Neuronal stem cell (in vitro differentiated cells): ENCODE results near the gene ACSL1.
"Not testable (repeated sequence)": the region's sequence is repeated elsewhere in the genome, so short reads cannot be mapped to it uniquely, and the experiment has no call there.

Experiments used
- DNase-seq: peaks from one replicate; pipeline ENCODE4 v3.0.0-alpha.2; 2013; ENCODE audit warnings: low spot score
- H2AFZ ChIP-seq: one replicate; pipeline ENCODE4 v1.6.1; 2013; ENCODE audit warnings: mild to moderate bottlenecking, low read length, inconsistent platforms
- H2AK5ac ChIP-seq: 2 replicates; pipeline ENCODE4 v1.6.1; 2013; ENCODE audit warnings: low read depth, mild to moderate bottlenecking, inconsistent platforms, low read length, moderate library complexity, mixed read lengths
- H2BK120ac ChIP-seq: 2 replicates; pipeline ENCODE4 v1.6.1; 2013; ENCODE audit warnings: low read depth, mild to moderate bottlenecking, inconsistent platforms, low read length, moderate library complexity, mixed read lengths
- H2BK12ac ChIP-seq: one replicate; pipeline ENCODE4 v1.6.1; 2013; ENCODE audit warnings: low read length, inconsistent platforms
- H2BK15ac ChIP-seq: 2 replicates; pipeline ENCODE4 v1.6.1; 2013; ENCODE audit warnings: mild to moderate bottlenecking, low read length, inconsistent platforms, mixed read lengths
- H2BK5ac ChIP-seq: one replicate; pipeline ENCODE4 v1.6.1; 2013; ENCODE audit warnings: inconsistent platforms, mild to moderate bottlenecking, low read length, moderate library complexity
- H3K14ac ChIP-seq: one replicate; pipeline ENCODE4 v1.6.1; 2013; ENCODE audit warnings: low read length, inconsistent platforms
- H3K18ac ChIP-seq: 2 replicates; pipeline ENCODE4 v1.6.1; 2013; ENCODE audit warnings: low read length, inconsistent platforms
- H3K23ac ChIP-seq: 2 replicates; pipeline ENCODE4 v1.6.1; 2013; ENCODE audit warnings: low read depth, mild to moderate bottlenecking, mixed read lengths, low read length, inconsistent platforms; ENCODE audit not compliant: poor library complexity
- H3K27ac ChIP-seq: replicated peaks from 3 replicates; pipeline ENCODE4 v1.5.1; 2013; ENCODE audit warnings: low read length, inconsistent platforms
- H3K27me3 ChIP-seq, 3 experiments: 2 replicates each; pipeline ENCODE4 v1.6.1; 2013; ENCODE audit warnings: low read length in 3 of 3, mild to moderate bottlenecking in 2 of 3, inconsistent platforms in 1 of 3, low read depth in 1 of 3, mixed read lengths in 1 of 3, moderate library complexity in 1 of 3; ENCODE audit not compliant: control insufficient read depth in 3 of 3, insufficient read depth in 3 of 3
- H3K36me3 ChIP-seq, 2 donors: replicated peaks in 1 of 2; 2 replicates each; pipeline ENCODE4 v1.6.1; 2013; ENCODE audit warnings: low read length in 2 of 2; ENCODE audit not compliant: control insufficient read depth in 2 of 2, insufficient read depth in 2 of 2
- H3K4ac ChIP-seq: 2 replicates; pipeline ENCODE4 v1.6.1; 2013; ENCODE audit warnings: inconsistent platforms, mild to moderate bottlenecking, low read length, moderate library complexity
- H3K4me1 ChIP-seq, 2 donors: 1 replicate in 1 of 2; 2 replicates in 1 of 2; pipeline ENCODE4 v1.6.1; 2013; ENCODE audit warnings: low read length in 2 of 2, low read depth in 1 of 2; ENCODE audit not compliant: control insufficient read depth in 2 of 2, insufficient read depth in 1 of 2
- H3K4me2 ChIP-seq: one replicate; pipeline ENCODE4 v1.6.1; 2013; ENCODE audit warnings: mild to moderate bottlenecking, low read length, inconsistent platforms; ENCODE audit not compliant: insufficient read depth, poor library complexity, severe bottlenecking
- H3K4me3 ChIP-seq, 2 donors: 2 replicates each; pipeline ENCODE4 v1.5.1; 2013; ENCODE audit warnings: low read length in 2 of 2, mild to moderate bottlenecking in 2 of 2, inconsistent platforms in 1 of 2, moderate library complexity in 1 of 2
- H3K79me1 ChIP-seq: one replicate; pipeline ENCODE4 v1.6.1; 2013; ENCODE audit warnings: low read depth, mild to moderate bottlenecking, inconsistent platforms, low read length, moderate library complexity
- H3K9ac ChIP-seq: one replicate; pipeline ENCODE4 v1.6.1; 2013; ENCODE audit warnings: mild to moderate bottlenecking, low read depth, low read length, inconsistent platforms; ENCODE audit not compliant: poor library complexity
- H3K9me3 ChIP-seq, 2 donors: replicated peaks in 1 of 2; 2 replicates each; pipeline versions ENCODE3 to v1.6.1; 2013; ENCODE audit warnings: low read length in 2 of 2, mild to moderate bottlenecking in 2 of 2, inconsistent platforms in 1 of 2, low read depth in 1 of 2, mixed read lengths in 1 of 2, moderate library complexity in 1 of 2; ENCODE audit not compliant: control insufficient read depth in 2 of 2, insufficient read depth in 1 of 2
- H4K8ac ChIP-seq: one replicate; pipeline ENCODE4 v1.6.1; 2013; ENCODE audit warnings: low read depth, mild to moderate bottlenecking, inconsistent platforms, low read length, moderate library complexity
- H4K91ac ChIP-seq: one replicate; pipeline ENCODE4 v1.6.1; 2013; ENCODE audit warnings: low read length, low read depth, mild to moderate bottlenecking, inconsistent platforms; ENCODE audit not compliant: poor library complexity
- whole genome bisulfite sequencing, 2 donors: extraction: QIAGEN DNeasy Blood & Tissue Kit; methylation state at CpG; one replicate each; pipeline ENCODE4 v1.1.7; 2013; ENCODE audit warnings: missing lambda C conversion rate in 2 of 2, mixed read lengths in 1 of 2; ENCODE audit not compliant: insufficient read length in 2 of 2, insufficient replicate concordance in 1 of 2; ENCODE audit errors: extremely low coverage in 2 of 2; 5-methylcytosine and 5-hydroxymethylcytosine counted together

ACSL1 gene

DNA sequence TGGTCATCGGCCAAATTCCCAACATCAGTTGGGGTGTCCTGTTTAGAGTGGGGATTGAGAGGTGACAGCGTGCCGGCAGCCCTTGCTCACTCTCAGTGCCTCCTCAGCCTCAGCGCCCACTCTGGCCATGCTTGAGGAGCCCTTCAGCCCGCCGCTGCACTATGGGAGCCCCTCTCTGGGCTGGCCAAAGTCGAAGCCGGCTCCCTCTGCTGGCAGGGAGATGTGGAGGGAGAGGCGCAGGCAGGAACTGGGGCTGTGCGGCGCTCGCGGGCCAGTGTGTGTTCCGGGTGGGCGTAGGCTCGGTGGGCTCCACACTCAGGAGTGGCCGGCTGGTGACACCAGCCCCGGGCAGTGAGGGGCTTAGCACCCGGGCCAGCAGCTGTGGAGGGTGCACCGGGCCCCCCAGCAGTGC lies 84.8 kb downstream of the ACSL1 start:
- H3K18ac ChIP-seq: no peak overlapping the region
- DNase-seq: no peak
- no peak overlapping the region for H3K4me3 ChIP-seq
- H3K23ac ChIP-seq: no peak overlapping the region
- H4K8ac ChIP-seq: no peak overlapping the region
- H3K9ac ChIP-seq: no peak overlapping the region
- no peak overlapping the region for H2BK5ac ChIP-seq
- no peak overlapping the region for H3K4ac ChIP-seq
- no peak overlapping the region for H3K14ac ChIP-seq
- no peak overlapping the region for H3K4me2 ChIP-seq
- H3K36me3 ChIP-seq: peaks cover 0 to 1% of the 10 kb centered on the region in 2 donors
- no peak overlapping the region for H2BK12ac ChIP-seq
- no peak overlapping the region for H2AFZ ChIP-seq
- peaks cover 0 to 4% (median 0%) of the 10 kb centered on the region in 3 experiments for H3K27me3 ChIP-seq
- no peak overlapping the region for H2BK15ac ChIP-seq
- no peak overlapping the region for H2BK120ac ChIP-seq
- peaks cover 2% of the 10 kb centered on the region for H3K79me1 ChIP-seq
- WGBS, 2 donors: no CpG with 5 or more reads among the region's 20 CpGs
- H3K4me1 ChIP-seq: no peaks in the 10 kb centered on the region
- H4K91ac ChIP-seq: no peak overlapping the region
- no peak overlapping the region for H2AK5ac ChIP-seq
- peaks cover 4% of the 10 kb centered on the region in 2 donors for H3K9me3 ChIP-seq
- no peak overlapping the region for H3K27ac ChIP-seq

DNA sequence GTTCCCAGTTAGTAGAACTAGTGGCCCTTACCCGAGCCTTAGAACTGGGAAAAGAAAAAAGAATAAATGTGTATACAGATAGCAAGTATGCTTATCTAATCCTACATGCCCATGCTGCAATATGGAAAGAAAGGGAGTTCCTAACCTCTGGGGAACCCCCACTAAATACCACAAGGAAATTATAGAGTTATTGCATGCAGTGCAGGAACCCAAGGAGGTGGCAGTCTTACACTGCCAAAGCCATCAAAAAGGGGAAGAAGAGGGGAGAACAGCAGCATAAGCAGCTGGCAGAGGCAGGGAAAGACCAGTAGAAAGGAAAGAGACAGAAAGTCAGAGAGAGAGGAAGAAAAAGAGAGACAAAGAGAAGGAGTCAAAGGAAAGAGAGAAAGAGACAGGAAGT lies 86.2 kb downstream of the ACSL1 start:
- H2BK120ac ChIP-seq, H3K4me1 ChIP-seq, H3K27ac ChIP-seq, H3K27me3 ChIP-seq, H2BK12ac ChIP-seq, H3K79me1 ChIP-seq, H3K9me3 ChIP-seq, H2AK5ac ChIP-seq, H3K4me2 ChIP-seq, DNase-seq, H2BK5ac ChIP-seq, H3K36me3 ChIP-seq, H3K14ac ChIP-seq, H4K8ac ChIP-seq, H3K4me3 ChIP-seq, H2AFZ ChIP-seq, H3K4ac ChIP-seq, H3K18ac ChIP-seq, H3K9ac ChIP-seq, H3K23ac ChIP-seq, H2BK15ac ChIP-seq, H4K91ac ChIP-seq: not testable (repeated sequence)
- no CpG with 5 or more reads among the region's 1 CpG for WGBS, 2 donors

DNA sequence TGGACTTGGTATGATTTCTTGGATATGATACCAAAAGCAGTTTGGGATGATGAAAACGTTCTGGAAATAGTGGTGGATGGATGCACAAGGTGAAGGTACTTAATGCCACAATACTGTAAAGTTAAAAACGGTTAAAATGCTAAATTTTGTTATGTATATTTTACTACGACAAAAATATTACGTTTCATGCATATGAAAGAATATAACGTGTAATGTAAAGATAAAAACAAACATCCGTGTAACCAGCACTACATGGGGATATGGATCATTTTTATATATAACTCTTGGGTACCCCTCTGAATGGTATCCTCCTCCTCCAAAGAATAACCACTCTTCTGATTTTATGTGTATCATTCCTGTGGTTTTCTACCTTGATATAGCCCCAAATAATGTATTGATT lies 91.0 kb downstream of the ACSL1 start:
- Histone ChIP-seq H4K8ac (no peak overlapping the region), H4K91ac (no peak overlapping the region), H3K14ac (no peak overlapping the region), H3K9ac (no peak overlapping the region), H3K4ac (no peak overlapping the region), H3K4me1 (peaks cover 3 to 10% of the 10 kb centered on the region in 2 donors), H3K4me3 (peak overlapping the region in 1 of 2 donors; percentile 89), H3K27ac (no peak overlapping the region), H2AFZ (peak overlapping the region; percentile 84), H3K4me2 (no peak overlapping the region), H2AK5ac (no peak overlapping the region), H3K79me1 (peaks cover 9% of the 10 kb centered on the region), H3K9me3 (no peaks in the 10 kb centered on the region), H2BK5ac (no peak overlapping the region), H2BK12ac (no peak overlapping the region), H2BK15ac (no peak overlapping the region), H2BK120ac (no peak overlapping the region), H3K18ac (no peak overlapping the region), H3K23ac (no peak overlapping the region), H3K27me3 (peaks cover 0 to 4% (median 0%) of the 10 kb centered on the region in 3 experiments), H3K36me3 (peaks cover 4 to 27% of the 10 kb centered on the region in 2 donors)
- DNase-seq: no peak
- no CpG with 5 or more reads among the region's 6 CpGs for WGBS, 2 donors

DNA sequence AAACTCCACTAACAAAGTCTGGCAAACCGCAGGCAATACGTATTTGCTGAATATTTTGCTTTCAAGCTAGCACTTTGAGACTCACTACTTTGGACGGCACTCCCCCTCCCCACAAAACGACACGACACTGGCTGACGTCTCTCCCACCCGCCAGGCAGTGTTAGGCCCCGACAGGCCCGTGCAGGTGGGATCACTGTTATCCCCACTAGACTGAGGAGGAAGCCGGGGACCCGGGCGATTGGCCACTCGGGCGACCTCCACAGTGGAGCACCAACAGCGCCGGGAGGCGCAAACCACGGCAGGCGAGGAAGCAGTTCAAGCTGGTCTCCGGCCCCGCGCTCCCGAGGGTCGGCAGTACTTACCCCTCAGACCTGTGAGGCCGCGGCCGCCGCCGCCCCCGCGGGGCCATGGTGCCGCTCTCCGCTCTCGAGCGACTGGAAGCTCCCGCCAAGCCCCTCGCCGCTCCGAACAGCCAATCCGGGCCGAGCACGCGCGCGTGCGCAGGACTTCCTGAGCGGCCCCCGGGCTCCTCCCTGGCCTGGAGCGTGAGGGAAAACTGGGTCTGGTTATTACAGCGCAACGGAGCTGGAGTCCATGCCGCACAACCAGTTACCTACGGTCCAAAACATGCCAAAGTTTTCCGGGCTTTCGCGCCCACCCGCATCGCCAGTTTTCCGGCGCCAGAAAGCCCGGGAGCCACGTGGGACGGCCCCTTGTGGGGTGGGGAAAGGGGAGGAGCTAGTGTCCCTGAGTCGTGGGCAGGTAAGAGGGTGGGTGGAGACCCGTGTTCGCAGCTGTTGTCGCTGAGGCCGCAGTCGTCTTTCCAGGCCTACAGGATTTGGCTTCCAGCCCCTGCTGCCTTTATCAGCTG lies 91.9 kb downstream of the ACSL1 start, which contains the start of gene CENPU:
CENPU (minus strand) TSS at position 443 of the 871 bp plus-strand sequence; CDS start at position 409, 34 bp downstream.
- Histone ChIP-seq H3K14ac (no peak within 1 kb of the TSS), H3K9me3 (no peaks in the 10 kb centered on the region), H3K36me3 (peaks cover 6 to 36% of the 10 kb centered on the region in 2 donors), H2AK5ac (no peak within 1 kb of the TSS), H3K79me1 (peaks cover 9% of the 10 kb centered on the region), H3K4ac (no peak within 1 kb of the TSS), H2BK15ac (no peak within 1 kb of the TSS), H3K23ac (peak within 1 kb of the TSS; percentile 62), H4K91ac (no peak within 1 kb of the TSS), H3K9ac (peak within 1 kb of the TSS; percentile 83), H2BK120ac (no peak within 1 kb of the TSS), H3K27me3 (peaks cover 0 to 4% (median 0%) of the 10 kb centered on the region in 3 experiments), H3K27ac (peak within 1 kb of the TSS; percentile 67), H4K8ac (peak within 1 kb of the TSS; percentile 83), H2AFZ (peak within 1 kb of the TSS; percentile 88), H3K4me1 (peaks cover 3 to 10% of the 10 kb centered on the region in 2 donors), H3K4me2 (peak within 1 kb of the TSS; percentile 63), H3K4me3 (peak within 1 kb of the TSS; percentile 89 to 98), H2BK5ac (no peak within 1 kb of the TSS), H2BK12ac (no peak within 1 kb of the TSS), H3K18ac (peak within 1 kb of the TSS; percentile 79)
- no CpG with 5 or more reads among the region's 69 CpGs for WGBS, 2 donors
- peak; percentile 99 for DNase-seq
